HCT116 (cell line): ENCODE data around the gene NUDT2. TPM values are rescaled to one million over a fixed set of nuclear protein-coding genes. Genes with fewer than 3 reads are reported as not detected.

ENCODE experiments used
- ATAC-seq: fragments of 200-7000 bp; cut with Tn5 transposase; 2 replicates; pipeline ENCODE4 v1.9.1; 2020; ENCODE audit warnings: mild to moderate bottlenecking, moderate library complexity
- BruUV-seq: library from RNA; stranded (reverse); fragments of 400-500 nt; replicated peaks from 2 replicates; lab custom pipeline; 2021; lab: Mats Ljungman, UMichigan
- CTCF ChIA-PET: fragments of 300-600 bp; sonication (Branson Sonifier 250); formaldehyde crosslinking; loops from one replicate; lab custom pipeline; 2021; ENCODE audit warnings: antibody characterized with exemption; lab: Charles Lee
- POLR2A ChIA-PET: fragments of 300-600, 350-600 bp; sonication (Branson Sonifier 250); formaldehyde crosslinking; loops from one replicate; lab custom pipeline; 2021; ENCODE audit warnings: antibody characterized with exemption; lab: Charles Lee
- RAD21 ChIA-PET, 2 experiments: fragments of 300-600 bp; sonication (Branson Sonifier 250); formaldehyde crosslinking; loops; one replicate each; lab custom pipeline; 2023; ENCODE audit warnings: low total read pairs in 2 of 2; ENCODE audit not compliant: uncharacterized antibody in 2 of 2, unreplicated experiment in 2 of 2, low non-redundant PET in 1 of 2; lab: Charles Lee
- DNase-seq: peaks from one replicate; pipeline ENCODE4 v3.0.0-alpha.2; 2010; ENCODE audit warnings: low read depth, low spot score
- H2AFZ ChIP-seq: fragments of 200-600 bp; shearing (Covaris generic), sonication (generic); 2 replicates; pipeline ENCODE4 v1.6.1; 2017; ENCODE audit warnings: low read depth, mixed run types, mixed read lengths, antibody characterized with exemption, low read length; ENCODE audit not compliant: poor library complexity, severe bottlenecking
- H3K27ac ChIP-seq: 2 replicates; pipeline ENCODE4 v1.5.1; 2012; ENCODE audit warnings: low read depth, low read length
- H3K27me3 ChIP-seq: fragments of 200-600 bp; sonication (generic); 2 replicates; pipeline ENCODE4 v1.6.1; 2016; ENCODE audit warnings: mixed run types, low read length, mixed read lengths; ENCODE audit not compliant: insufficient read depth
- H3K36me3 ChIP-seq, 2 experiments: fragments of 200-500 bp in 1 of 2; fragments of 200-600 bp in 1 of 2; sonication (Bioruptor generic) in 1 of 2; sonication (generic) in 1 of 2; 2 replicates each; pipeline versions ENCODE4 v1.5.1 to v1.6.1; 2014 to 2016; ENCODE audit warnings: low read length in 2 of 2, inconsistent platforms in 1 of 2, mixed read lengths in 1 of 2, mixed run types in 1 of 2; ENCODE audit not compliant: insufficient read depth in 2 of 2, control insufficient read depth in 1 of 2
- H3K4me1 ChIP-seq, 2 experiments: fragments of 200-600 bp in 1 of 2; sonication (generic) in 1 of 2; 2 replicates each; pipeline versions ENCODE4 v1.5.1 to v1.6.1; 2012 to 2017; ENCODE audit warnings: low read length in 2 of 2, inconsistent platforms in 1 of 2, mild to moderate bottlenecking in 1 of 2, mixed read lengths in 1 of 2, mixed run types in 1 of 2, moderate library complexity in 1 of 2; ENCODE audit not compliant: insufficient read depth in 2 of 2, control insufficient read depth in 1 of 2
- H3K4me2 ChIP-seq: fragments of 200-600 bp; sonication (generic); 2 replicates; pipeline ENCODE4 v1.6.1; 2017; ENCODE audit warnings: mixed run types, low read length, mixed read lengths
- H3K4me3 ChIP-seq, 2 experiments: fragments of 200-600 bp in 1 of 2; sonication (generic) in 1 of 2; replicated peaks in 1 of 2; 2 replicates each; pipeline ENCODE4 v1.5.1; 2011 to 2016; ENCODE audit warnings: low read length in 2 of 2, control low read depth in 1 of 2, low read depth in 1 of 2, mild to moderate bottlenecking in 1 of 2, mixed read lengths in 1 of 2, mixed run types in 1 of 2
- H3K79me2 ChIP-seq: fragments of 200-600 bp; sonication (generic); 2 replicates; pipeline ENCODE4 v1.6.1; 2017; ENCODE audit warnings: mild to moderate bottlenecking, mixed run types, low read length, moderate library complexity, mixed read lengths; ENCODE audit not compliant: insufficient read depth
- H3K9ac ChIP-seq: fragments of 200-600 bp; sonication (generic); 2 replicates; pipeline ENCODE4 v1.6.1; 2016; ENCODE audit warnings: low read length, mixed read lengths
- H3K9me2 ChIP-seq: fragments of 200-600 bp; sonication (generic), shearing (Covaris generic); 2 replicates; pipeline ENCODE4 v1.6.1; 2017; ENCODE audit warnings: mixed run types, mild to moderate bottlenecking, moderate library complexity; ENCODE audit not compliant: insufficient read depth
- H3K9me3 ChIP-seq, 2 experiments: fragments of 200-500 bp in 1 of 2; fragments of 200-600 bp in 1 of 2; sonication (Bioruptor generic) in 1 of 2; sonication (generic) in 1 of 2; 2 replicates each; pipeline ENCODE4 v1.6.1; 2014 to 2017; ENCODE audit warnings: low read length in 2 of 2, mixed read lengths in 2 of 2, inconsistent platforms in 1 of 2, low read depth in 1 of 2, mild to moderate bottlenecking in 1 of 2, mixed run types in 1 of 2, moderate library complexity in 1 of 2; ENCODE audit not compliant: control insufficient read depth in 1 of 2, insufficient read depth in 1 of 2
- H4K20me1 ChIP-seq: fragments of 200-600 bp; sonication (generic), shearing (Covaris generic); 2 replicates; pipeline ENCODE4 v1.6.1; 2017; ENCODE audit warnings: mixed run types, mild to moderate bottlenecking, moderate library complexity; ENCODE audit not compliant: insufficient read depth
- CEBPB ChIP-seq: IDR thresholded peaks from 2 replicates; pipeline ENCODE4 v1.6.1; 2012; ENCODE audit warnings: low read depth
- EGR1 ChIP-seq: IDR thresholded peaks from 2 replicates; pipeline ENCODE4 v1.6.1; 2012; ENCODE audit warnings: low read depth
- ELF1 ChIP-seq: IDR thresholded peaks from 2 replicates; pipeline ENCODE4 v1.6.1; 2012; ENCODE audit warnings: low read depth, borderline replicate concordance
- EZH2 ChIP-seq: fragments of 200-600 bp; sonication (generic); IDR thresholded peaks from 2 replicates; pipeline ENCODE4 v1.6.1; 2017; ENCODE audit warnings: antibody characterized with exemption, mixed run types
- EZH2phosphoT487 ChIP-seq: fragments of 200-600 bp; IDR thresholded peaks from 2 replicates; pipeline ENCODE4 v1.6.1; 2018; ENCODE audit warnings: antibody characterized with exemption, borderline replicate concordance
- JUND ChIP-seq: IDR thresholded peaks from 2 replicates; pipeline ENCODE4 v1.6.1; 2012
- POLR2A ChIP-seq: IDR thresholded peaks from 2 replicates; pipeline ENCODE4 v1.7.0; 2011; ENCODE audit warnings: borderline replicate concordance; ENCODE audit not compliant: insufficient read depth, insufficient read length; ENCODE audit errors: extremely low read depth
- RAD21 ChIP-seq: IDR thresholded peaks from 2 replicates; pipeline ENCODE4 v1.6.1; 2012; ENCODE audit warnings: low read depth, mild to moderate bottlenecking
- SIN3A ChIP-seq: IDR thresholded peaks from 2 replicates; pipeline ENCODE4 v1.6.1; 2012; ENCODE audit warnings: low read depth
- SP1 ChIP-seq: IDR thresholded peaks from 2 replicates; pipeline ENCODE4 v1.6.1; 2012; ENCODE audit warnings: low read depth
- YY1 ChIP-seq: IDR thresholded peaks from 2 replicates; pipeline ENCODE4 v1.6.1; 2011; ENCODE audit warnings: low read length, low read depth, moderate library complexity, mild to moderate bottlenecking; ENCODE audit not compliant: insufficient replicate concordance; ENCODE audit errors: extremely low read depth
- intact Hi-C: fragments of 100-400 bp; cut with micrococcal nuclease; formaldehyde crosslinking; loops from 2 replicates; pipeline ENCODE4 v1.10.0; 2022
- total RNA-seq: library from RNA; stranded (reverse); gene quantifications from one replicate; pipeline ENCODE4 v1.2.1, GENCODE V29; 2021; ENCODE audit not compliant: unreplicated experiment
- TF ChIP-seq, protein P1 (sequence below): IDR thresholded peaks from 2 replicates; pipeline ENCODE4 v1.6.1; 2012
- TF ChIP-seq, protein P2 (sequence below): IDR thresholded peaks from 2 replicates; pipeline ENCODE4 v1.6.1; 2012
- TF ChIP-seq, protein P3 (sequence below), 3 experiments: fragments of 200-600 bp in 1 of 3; sonication (generic) in 1 of 3; IDR thresholded peaks in 2 of 3; conservative IDR thresholded peaks in 1 of 3; 2 replicates each; pipeline ENCODE4 v1.5.1; 2012 to 2017; ENCODE audit warnings: low read depth in 2 of 3, low read length in 2 of 3, antibody characterized with exemption in 1 of 3, borderline replicate concordance in 1 of 3, control low read depth in 1 of 3, mild to moderate bottlenecking in 1 of 3, mixed read lengths in 1 of 3, mixed run types in 1 of 3, moderate library complexity in 1 of 3; ENCODE audit not compliant: insufficient read depth in 1 of 3
- TF ChIP-seq, protein P4 (sequence below): IDR thresholded peaks from 2 replicates; pipeline ENCODE4 v1.6.1; 2012; ENCODE audit warnings: low read depth

Gene NUDT2
- total RNA-seq, 1 experiment from 2014 or later: 39.3 TPM

DNA sequence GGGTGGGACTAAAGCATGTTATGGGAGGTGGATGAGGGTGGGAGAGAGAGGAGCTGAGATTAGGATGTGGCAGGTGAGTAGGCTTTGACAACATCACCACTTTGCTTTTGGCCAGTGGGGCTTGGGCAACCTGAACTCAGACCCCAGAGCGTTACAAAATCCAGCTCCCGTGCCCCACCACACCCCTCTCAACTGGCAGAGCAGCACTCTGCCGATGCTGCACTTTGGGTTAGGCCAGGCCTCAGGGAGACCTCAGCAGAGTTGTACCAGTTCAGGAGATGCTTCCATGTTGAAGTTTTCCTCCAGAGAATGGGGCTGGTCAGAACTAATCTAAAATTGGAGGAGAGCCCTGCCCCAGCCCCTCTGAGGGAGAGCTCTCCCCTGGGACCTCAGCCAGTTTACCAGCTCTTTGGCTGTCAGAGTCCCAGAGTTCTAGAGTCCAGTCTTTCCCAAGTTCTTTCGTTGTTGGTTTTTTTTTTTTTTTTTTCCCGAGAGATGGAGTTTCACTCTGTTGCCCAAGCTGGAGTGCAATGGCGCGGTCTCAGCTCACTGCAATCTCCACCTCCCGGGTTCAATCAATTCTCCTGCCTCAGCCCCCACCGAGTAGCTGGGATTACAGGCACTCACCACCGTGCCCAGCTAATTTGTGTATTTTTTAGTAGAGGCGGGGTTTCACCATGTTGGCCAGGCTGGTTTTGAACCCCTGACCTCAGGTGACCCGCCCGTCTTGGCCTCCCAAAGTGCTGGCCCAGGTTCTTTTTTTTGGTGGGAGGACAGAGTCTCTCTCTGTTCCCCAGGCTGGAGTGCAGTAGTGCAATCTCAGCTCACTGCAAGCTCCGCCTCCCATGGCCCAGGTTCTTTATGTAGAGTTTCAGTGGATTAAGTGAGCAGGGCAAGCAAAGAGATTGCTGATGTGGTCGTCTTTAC, 17.8 kb downstream of the NUDT2 start (continued):
- no peak for TF ChIP-seq EGR1
- TF ChIP-seq, protein P1, sequence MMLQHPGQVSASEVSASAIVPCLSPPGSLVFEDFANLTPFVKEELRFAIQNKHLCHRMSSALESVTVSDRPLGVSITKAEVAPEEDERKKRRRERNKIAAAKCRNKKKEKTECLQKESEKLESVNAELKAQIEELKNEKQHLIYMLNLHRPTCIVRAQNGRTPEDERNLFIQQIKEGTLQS: no peak
- TF ChIP-seq, protein P2, sequence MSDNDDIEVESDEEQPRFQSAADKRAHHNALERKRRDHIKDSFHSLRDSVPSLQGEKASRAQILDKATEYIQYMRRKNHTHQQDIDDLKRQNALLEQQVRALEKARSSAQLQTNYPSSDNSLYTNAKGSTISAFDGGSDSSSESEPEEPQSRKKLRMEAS: no peak

DNA sequence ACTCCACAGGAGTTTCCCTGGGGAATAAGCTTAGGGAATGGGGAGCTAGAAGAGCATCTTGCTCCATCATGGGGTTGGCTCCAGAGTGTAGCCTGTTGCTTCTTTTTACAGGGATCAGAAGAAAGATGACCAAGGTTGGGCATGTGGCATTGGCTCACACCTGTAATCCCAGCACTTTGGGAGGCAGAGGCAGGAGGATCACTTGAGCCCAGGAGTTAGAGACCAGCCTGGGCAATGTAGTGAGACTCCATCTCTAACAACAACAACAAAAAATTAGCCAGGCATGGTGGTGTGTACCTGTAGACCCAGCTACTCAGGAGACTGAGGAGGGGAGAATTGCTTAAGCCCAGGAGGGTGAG, 18.4 kb downstream of the NUDT2 start:
- Histone ChIP-seq H3K9me2 (no peaks in the 10 kb centered on the region), H3K9ac (no peak overlapping the region), H3K4me1 (no peaks in the 10 kb centered on the region), H2AFZ (no peak overlapping the region), H3K27me3 (no peaks in the 10 kb centered on the region), H3K36me3 (peaks cover 0 to 2% of the 10 kb centered on the region in 2 experiments; a peak in 1 of 4 replicates), H3K4me2 (no peak overlapping the region), H3K4me3 (no peak overlapping the region), H3K9me3 (no peaks in the 10 kb centered on the region), H3K79me2 (no peaks in the 10 kb centered on the region), H3K27ac (no peak overlapping the region), H4K20me1 (no peaks in the 10 kb centered on the region)
- ATAC-seq (no peak), DNase-seq (no peak)
- RAD21 ChIA-PET: no interaction called here
- POLR2A ChIA-PET: no interaction called here
- BruUV-seq: no TSS peak
- intact Hi-C loops: no loop called here
- no peak for TF ChIP-seq ELF1
- TF ChIP-seq EZH2phosphoT487: no peak
- TF ChIP-seq YY1: no peak
- no peak for TF ChIP-seq RAD21
- TF ChIP-seq POLR2A: no peak
- TF ChIP-seq SIN3A: no peak
- no peak for TF ChIP-seq EZH2
- TF ChIP-seq, protein P3, sequence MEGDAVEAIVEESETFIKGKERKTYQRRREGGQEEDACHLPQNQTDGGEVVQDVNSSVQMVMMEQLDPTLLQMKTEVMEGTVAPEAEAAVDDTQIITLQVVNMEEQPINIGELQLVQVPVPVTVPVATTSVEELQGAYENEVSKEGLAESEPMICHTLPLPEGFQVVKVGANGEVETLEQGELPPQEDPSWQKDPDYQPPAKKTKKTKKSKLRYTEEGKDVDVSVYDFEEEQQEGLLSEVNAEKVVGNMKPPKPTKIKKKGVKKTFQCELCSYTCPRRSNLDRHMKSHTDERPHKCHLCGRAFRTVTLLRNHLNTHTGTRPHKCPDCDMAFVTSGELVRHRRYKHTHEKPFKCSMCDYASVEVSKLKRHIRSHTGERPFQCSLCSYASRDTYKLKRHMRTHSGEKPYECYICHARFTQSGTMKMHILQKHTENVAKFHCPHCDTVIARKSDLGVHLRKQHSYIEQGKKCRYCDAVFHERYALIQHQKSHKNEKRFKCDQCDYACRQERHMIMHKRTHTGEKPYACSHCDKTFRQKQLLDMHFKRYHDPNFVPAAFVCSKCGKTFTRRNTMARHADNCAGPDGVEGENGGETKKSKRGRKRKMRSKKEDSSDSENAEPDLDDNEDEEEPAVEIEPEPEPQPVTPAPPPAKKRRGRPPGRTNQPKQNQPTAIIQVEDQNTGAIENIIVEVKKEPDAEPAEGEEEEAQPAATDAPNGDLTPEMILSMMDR (IDR thresholded peaks at IDR 0.05 in 2 of 3, conservative IDR thresholded peaks at IDR 0.05 in 1 of 3; ENCODE audit: borderline replicate concordance in 1 of 3, insufficient read depth in 1 of 3, low read depth in 2 of 3, low read length in 2 of 3): no peak
- TF ChIP-seq SP1: no peak
- TF ChIP-seq JUND: no peak
- TF ChIP-seq CEBPB: no peak
- TF ChIP-seq, protein P4, sequence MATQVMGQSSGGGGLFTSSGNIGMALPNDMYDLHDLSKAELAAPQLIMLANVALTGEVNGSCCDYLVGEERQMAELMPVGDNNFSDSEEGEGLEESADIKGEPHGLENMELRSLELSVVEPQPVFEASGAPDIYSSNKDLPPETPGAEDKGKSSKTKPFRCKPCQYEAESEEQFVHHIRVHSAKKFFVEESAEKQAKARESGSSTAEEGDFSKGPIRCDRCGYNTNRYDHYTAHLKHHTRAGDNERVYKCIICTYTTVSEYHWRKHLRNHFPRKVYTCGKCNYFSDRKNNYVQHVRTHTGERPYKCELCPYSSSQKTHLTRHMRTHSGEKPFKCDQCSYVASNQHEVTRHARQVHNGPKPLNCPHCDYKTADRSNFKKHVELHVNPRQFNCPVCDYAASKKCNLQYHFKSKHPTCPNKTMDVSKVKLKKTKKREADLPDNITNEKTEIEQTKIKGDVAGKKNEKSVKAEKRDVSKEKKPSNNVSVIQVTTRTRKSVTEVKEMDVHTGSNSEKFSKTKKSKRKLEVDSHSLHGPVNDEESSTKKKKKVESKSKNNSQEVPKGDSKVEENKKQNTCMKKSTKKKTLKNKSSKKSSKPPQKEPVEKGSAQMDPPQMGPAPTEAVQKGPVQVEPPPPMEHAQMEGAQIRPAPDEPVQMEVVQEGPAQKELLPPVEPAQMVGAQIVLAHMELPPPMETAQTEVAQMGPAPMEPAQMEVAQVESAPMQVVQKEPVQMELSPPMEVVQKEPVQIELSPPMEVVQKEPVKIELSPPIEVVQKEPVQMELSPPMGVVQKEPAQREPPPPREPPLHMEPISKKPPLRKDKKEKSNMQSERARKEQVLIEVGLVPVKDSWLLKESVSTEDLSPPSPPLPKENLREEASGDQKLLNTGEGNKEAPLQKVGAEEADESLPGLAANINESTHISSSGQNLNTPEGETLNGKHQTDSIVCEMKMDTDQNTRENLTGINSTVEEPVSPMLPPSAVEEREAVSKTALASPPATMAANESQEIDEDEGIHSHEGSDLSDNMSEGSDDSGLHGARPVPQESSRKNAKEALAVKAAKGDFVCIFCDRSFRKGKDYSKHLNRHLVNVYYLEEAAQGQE: no peak
- TF ChIP-seq EGR1: no peak
- TF ChIP-seq, protein P2: no peak
- CTCF ChIA-PET: interaction anchor here (1.9 kb wide), 1 partner anchor 56 kb away, joined by 5 read pairs; no protein-coding TSS in a partner anchor
